ENCODE data around the gene BIRC3.

DNA sequence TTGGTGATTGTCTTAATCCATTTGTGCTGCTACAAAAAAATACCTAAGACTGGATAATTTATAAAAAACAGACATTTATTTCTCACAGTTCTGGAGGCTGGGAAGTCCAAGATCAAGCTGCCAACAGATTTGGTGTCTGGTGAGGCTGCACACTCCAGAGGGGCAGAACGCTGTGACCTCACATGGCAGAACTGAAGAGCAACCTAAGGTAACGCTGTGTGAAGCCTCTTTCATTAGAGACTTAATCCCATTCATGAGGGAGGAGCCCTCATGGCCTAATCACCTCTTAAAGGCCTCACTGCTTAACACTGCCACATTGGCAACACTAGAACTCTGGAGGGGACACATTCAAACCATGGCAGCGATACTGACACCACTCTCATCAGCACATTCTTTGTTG, 42.7 kb upstream of the BIRC3 start:
- TF ChIP-seq GATA2 (IDR thresholded peaks at IDR 0.05; ENCODE audit: low read depth, low read length) (no peak), GATA3 (IDR thresholded peaks at IDR 0.05; ENCODE audit: low read depth, low read length) (no peak)

All from SH-SY5Y (cell line).